GM12878 (cell line): Measurements from ENCODE around the gene CYP27A1. TPM values are rescaled to one million over a fixed set of nuclear protein-coding genes. Genes with fewer than 3 reads are reported as not detected.

ENCODE experiments used
- ATAC-seq: fragments of 200-7000 bp; cut with Tn5 transposase; 3 replicates; pipeline ENCODE4 v1.9.1; 2020; ENCODE audit warnings: mild to moderate bottlenecking, moderate library complexity
- BruUV-seq: library from RNA; stranded (reverse); fragments of 400-500 nt; replicated peaks from 2 replicates; lab custom pipeline; 2021; lab: Mats Ljungman, UMichigan
- CTCF ChIA-PET: fragments of 300-600 bp; sonication (Branson Sonifier 250); formaldehyde crosslinking; extraction: SDS; loops from one replicate; lab custom pipeline; 2021; ENCODE audit warnings: inconsistent platforms; lab: Yijun Ruan, JAX
- POLR2A ChIA-PET: fragments of 350-600 bp; formaldehyde crosslinking; extraction: SDS; loops from one replicate; lab custom pipeline; 2021; ENCODE audit warnings: inconsistent platforms; lab: Charles Lee
- RAD21 ChIA-PET: fragments of 300-600 bp; sonication (Branson Sonifier 250); formaldehyde crosslinking; loops from one replicate; lab custom pipeline; 2023; ENCODE audit warnings: antibody characterized with exemption; ENCODE audit not compliant: unreplicated experiment; lab: Charles Lee
- SMC1A ChIA-PET: fragments of 300-600 bp; sonication (Branson Sonifier 250); formaldehyde crosslinking; loops from one replicate; lab custom pipeline; 2023; ENCODE audit not compliant: unreplicated experiment, uncharacterized antibody; lab: Charles Lee
- DNase-seq: peaks from one replicate; pipeline ENCODE4 v3.0.0-alpha.2; 2011; ENCODE audit warnings: low read depth, low spot score
- FAIRE-seq: peaks from 3 replicates; lab custom pipeline; 2011; peaks lifted over from hg19 to GRCh38; lab: Jason Lieb, UNC
- H2AFZ ChIP-seq: 2 replicates; pipeline ENCODE4 v1.6.0; 2011; ENCODE audit warnings: low read depth, low read length, control low read depth; ENCODE audit not compliant: control insufficient read depth
- H3K27ac ChIP-seq: 2 replicates; pipeline ENCODE4 v1.5.1; 2011; ENCODE audit warnings: control low read depth; ENCODE audit not compliant: control insufficient read depth, insufficient read depth
- H3K27me3 ChIP-seq, 2 experiments: replicated peaks in 1 of 2; 2 replicates each; pipeline versions ENCODE4 v1.6.0 to v1.6.1; 2011; ENCODE audit warnings: low read length in 1 of 2; ENCODE audit not compliant: control insufficient read depth in 2 of 2, insufficient read depth in 2 of 2
- H3K36me3 ChIP-seq, 2 experiments: 2 replicates each; pipeline ENCODE4 v1.5.1; 2011; ENCODE audit warnings: low read length in 1 of 2; ENCODE audit not compliant: control insufficient read depth in 2 of 2, insufficient read depth in 2 of 2
- H3K4me1 ChIP-seq: 2 replicates; pipeline ENCODE4 v1.6.1; 2011; ENCODE audit warnings: mild to moderate bottlenecking, low read length, moderate library complexity, mixed read lengths; ENCODE audit not compliant: control insufficient read depth, insufficient read depth
- H3K4me2 ChIP-seq: 2 replicates; pipeline ENCODE4 v1.6.0; 2011; ENCODE audit warnings: control low read depth; ENCODE audit not compliant: control insufficient read depth, insufficient read depth
- H3K4me3 ChIP-seq: fragments of 200-600 bp; sonication (generic); 2 replicates; pipeline ENCODE4 v1.5.1; 2016
- H3K79me2 ChIP-seq: 2 replicates; pipeline ENCODE4 v1.6.0; 2011; ENCODE audit warnings: low read length; ENCODE audit not compliant: control insufficient read depth, insufficient read depth
- H3K9ac ChIP-seq: 2 replicates; pipeline ENCODE4 v1.8.0; 2011; ENCODE audit warnings: low read length, control low read depth, mixed read lengths; ENCODE audit not compliant: control insufficient read depth, insufficient read depth
- H3K9me3 ChIP-seq: replicated peaks from 3 replicates; pipeline ENCODE4 v1.5.1; 2011; ENCODE audit warnings: mild to moderate bottlenecking, low read length; ENCODE audit not compliant: control insufficient read depth, insufficient read depth
- H4K20me1 ChIP-seq: 2 replicates; pipeline ENCODE4 v1.6.0; 2011; ENCODE audit not compliant: control insufficient read depth, insufficient read depth
- ETV6 ChIP-seq, 2 experiments: fragments of 450-650 bp in 1 of 2; IDR thresholded peaks in 1 of 2; conservative IDR thresholded peaks in 1 of 2; 2 replicates each; pipeline ENCODE4 v1.6.1; 2014; ENCODE audit warnings: antibody characterized with exemption in 1 of 2, borderline replicate concordance in 1 of 2, low read depth in 1 of 2, mild to moderate bottlenecking in 1 of 2, moderate library complexity in 1 of 2
- HDAC2 ChIP-seq: fragments of 200-600 bp; sonication (generic); IDR thresholded peaks from 2 replicates; pipeline ENCODE4 v1.6.1; 2017
- JUND ChIP-seq: IDR thresholded peaks from 2 replicates; pipeline ENCODE4 v1.6.1; 2012; ENCODE audit warnings: low read depth, mild to moderate bottlenecking, low read length, improper control_type of control experiment, moderate library complexity
- POLR2AphosphoS5 ChIP-seq: IDR thresholded peaks from 2 replicates; pipeline ENCODE4 v1.6.1; 2011; ENCODE audit warnings: mild to moderate bottlenecking, low read length, inconsistent platforms
- RBBP5 ChIP-seq: fragments of 200-600 bp; sonication (generic); conservative IDR thresholded peaks from 2 replicates; pipeline ENCODE4 v1.6.1; 2016
- SIX5 ChIP-seq: IDR thresholded peaks from 2 replicates; pipeline ENCODE4 v1.6.1; 2011; ENCODE audit warnings: mild to moderate bottlenecking, low read depth, low read length, moderate library complexity; ENCODE audit not compliant: severe bottlenecking
- SUZ12 ChIP-seq: fragments of 200-600 bp; sonication (generic); IDR thresholded peaks from one replicate; pipeline ENCODE4 v1.6.1; 2018; ENCODE audit warnings: antibody characterized with exemption, mild to moderate bottlenecking; ENCODE audit not compliant: unreplicated experiment
- ZNF207 ChIP-seq: fragments of 450-650 bp; IDR thresholded peaks from 2 replicates; pipeline ENCODE4 v1.6.1; 2014; ENCODE audit warnings: antibody characterized with exemption, mild to moderate bottlenecking, borderline replicate concordance
- ZNF384 ChIP-seq: IDR thresholded peaks from 2 replicates; pipeline ENCODE4 v1.6.1; 2012; ENCODE audit warnings: low read depth, mild to moderate bottlenecking, low read length, improper control_type of control experiment, borderline replicate concordance
- ZSCAN29 ChIP-seq: fragments of 450-650 bp; IDR thresholded peaks from 2 replicates; pipeline ENCODE4 v1.6.1; 2017; ENCODE audit warnings: mild to moderate bottlenecking, moderate library complexity
- WGBS: methylation state at CpG from one replicate; pipeline ENCODE4 v1.1.6; 2016; ENCODE audit warnings: low lambda C conversion rate; ENCODE audit not compliant: insufficient replicate concordance, insufficient coverage; ENCODE audit errors: missing lambda C conversion rate; 5-methylcytosine and 5-hydroxymethylcytosine counted together
- in situ Hi-C: fragments of 300-500 bp; cut with MboI; formaldehyde crosslinking; loops from 9 replicates; pipeline ENCODE4 v1.14.3; 2018; ENCODE audit warnings: mixed read lengths
- intact Hi-C: fragments of 100-400 bp; cut with micrococcal nuclease; formaldehyde crosslinking; loops from one replicate; pipeline ENCODE4 v1.14.2; 2022; ENCODE audit not compliant: unreplicated experiment
- polyA plus RNA-seq, 11 experiments: library from polyadenylated mRNA; depleted of rRNA in 4 of 11; unstranded in 6 of 11; stranded (reverse) in 5 of 11; fragments of >200 nt; fragmentation: Nextera tagmentation in 4 of 11; fragmentation: Illumina TruSeq in 1 of 11; extraction: Ambion mirVana in 4 of 11; extraction: Trizol in 1 of 11; gene quantifications; 1 replicate in 1 of 11; 2 replicates in 10 of 11; pipeline versions ENCODE4 v1.2.1 to v1.2.3, GENCODE V29; 2011 to 2016; ENCODE audit warnings: inconsistent platforms in 2 of 11, missing spikeins in 2 of 11, low read depth in 1 of 11
- total RNA-seq, 4 experiments: library from RNA; depleted of rRNA in 3 of 4; stranded (reverse); fragments of >200 nt in 3 of 4; fragmentation: Illumina TruSeq in 1 of 4; extraction: Trizol in 1 of 4; gene quantifications; 2 replicates each; pipeline versions ENCODE4 v1.2.1 to v1.2.3, GENCODE V29; 2013 to 2021
- TF ChIP-seq, protein P1 (sequence below): fragments of 450-650 bp; IDR thresholded peaks from 2 replicates; pipeline ENCODE4 v1.6.1; 2014; ENCODE audit warnings: mild to moderate bottlenecking

Gene CYP27A1
- total and polyA plus RNA-seq, 10 of the 15 experiments (the other 5 are each of a cell fraction or from before 2014, with no cell fraction given): 0.11 to 0.72 (median 0.18) TPM; not detected in 2

DNA sequence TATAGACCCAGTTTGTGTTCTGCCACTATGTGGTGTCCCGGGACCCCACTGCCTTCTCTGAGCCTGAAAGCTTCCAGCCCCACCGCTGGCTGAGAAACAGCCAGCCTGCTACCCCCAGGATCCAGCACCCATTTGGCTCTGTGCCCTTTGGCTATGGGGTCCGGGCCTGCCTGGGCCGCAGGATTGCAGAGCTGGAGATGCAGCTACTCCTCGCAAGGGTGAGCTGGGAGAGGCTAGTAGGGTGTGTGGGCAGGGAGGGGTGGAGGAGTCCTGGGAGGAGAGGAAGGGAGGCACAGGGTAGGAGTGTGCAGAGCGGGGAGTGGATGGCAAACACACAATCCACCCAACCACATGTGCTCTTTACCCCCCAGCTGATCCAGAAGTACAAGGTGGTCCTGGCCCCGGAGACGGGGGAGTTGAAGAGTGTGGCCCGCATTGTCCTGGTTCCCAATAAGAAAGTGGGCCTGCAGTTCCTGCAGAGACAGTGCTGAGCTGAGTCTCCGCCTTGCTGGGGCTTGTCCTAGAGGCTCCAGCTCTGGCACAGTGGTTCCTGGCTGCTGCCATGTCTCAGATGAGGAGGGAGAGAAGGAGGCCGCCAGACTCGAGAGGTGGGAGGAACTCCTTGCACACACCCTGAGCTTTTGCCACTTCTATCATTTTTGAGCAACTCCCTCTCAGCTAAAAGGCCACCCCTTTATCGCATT, 32.7 kb downstream of the CYP27A1 start:
- no peaks in the 10 kb centered on the region for H4K20me1 ChIP-seq
- H3K4me1 ChIP-seq: no peaks in the 10 kb centered on the region
- no TSS peak for BruUV-seq
- ChIA-PET POLR2A (no interaction called here), RAD21 (no interaction called here), CTCF (no interaction called here), SMC1A (no interaction called here)
- no peaks in the 10 kb centered on the region; a peak in 1 of 4 replicates for H3K27me3 ChIP-seq
- no peak overlapping the region for H3K4me2 ChIP-seq
- in situ Hi-C loops (no loop called here), intact Hi-C loops (no loop called here)
- no peaks in the 10 kb centered on the region for H3K79me2 ChIP-seq
- H2AFZ ChIP-seq: no peak overlapping the region
- H3K27ac ChIP-seq: no peak overlapping the region
- FAIRE-seq: no peak
- no peak for DNase-seq
- WGBS: 63% methylated on average over 13 of the region's 13 CpGs
- H3K36me3 ChIP-seq: no peaks in the 10 kb centered on the region
- no peak overlapping the region for H3K4me3 ChIP-seq
- H3K9ac ChIP-seq: no peak overlapping the region
- no peaks in the 10 kb centered on the region for H3K9me3 ChIP-seq
- ATAC-seq: no peak
- TF ChIP-seq HDAC2 (no peak), POLR2AphosphoS5 (no peak), ETV6 (conservative IDR thresholded peaks at IDR 0.05 in 1 of 2, IDR thresholded peaks at IDR 0.05 in 1 of 2; ENCODE audit: borderline replicate concordance in 1 of 2, low read depth in 1 of 2) (no peak), ZSCAN29 (no peak), JUND (no peak), SUZ12 (no peak), ZNF384 (no peak), RBBP5 (no peak), SIX5 (no peak), ZNF207 (no peak)
- TF ChIP-seq, protein P1, sequence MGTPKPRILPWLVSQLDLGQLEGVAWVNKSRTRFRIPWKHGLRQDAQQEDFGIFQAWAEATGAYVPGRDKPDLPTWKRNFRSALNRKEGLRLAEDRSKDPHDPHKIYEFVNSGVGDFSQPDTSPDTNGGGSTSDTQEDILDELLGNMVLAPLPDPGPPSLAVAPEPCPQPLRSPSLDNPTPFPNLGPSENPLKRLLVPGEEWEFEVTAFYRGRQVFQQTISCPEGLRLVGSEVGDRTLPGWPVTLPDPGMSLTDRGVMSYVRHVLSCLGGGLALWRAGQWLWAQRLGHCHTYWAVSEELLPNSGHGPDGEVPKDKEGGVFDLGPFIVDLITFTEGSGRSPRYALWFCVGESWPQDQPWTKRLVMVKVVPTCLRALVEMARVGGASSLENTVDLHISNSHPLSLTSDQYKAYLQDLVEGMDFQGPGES: no peak
